HepG2 (cell line): ENCODE results near the gene FECH. TPM values are rescaled to one million over a fixed set of nuclear protein-coding genes. Genes with fewer than 3 reads are reported as not detected.

Experiments
- AKAP8 ChIP-seq: sonication (generic); formaldehyde crosslinking; IDR thresholded peaks from 2 replicates; pipeline ENCODE4 v1.5.1; 2020; ENCODE audit warnings: mild to moderate bottlenecking, missing genetic modification reagents
- FOSL2 ChIP-seq: sonication (generic); formaldehyde crosslinking; IDR thresholded peaks from 2 replicates; pipeline ENCODE4 v1.4.0; 2020; ENCODE audit warnings: missing genetic modification reagents
- HNRNPL ChIP-seq: fragments of 200-400 bp; formaldehyde crosslinking; IDR thresholded peaks from 2 replicates; pipeline ENCODE4 v1.6.1; 2017; ENCODE audit warnings: mild to moderate bottlenecking, low read depth, low read length
- KLF11 ChIP-seq: IDR thresholded peaks from 2 replicates; pipeline ENCODE4 v1.6.1; 2016; ENCODE audit warnings: missing compliant biosample characterization
- MBNL3 ChIP-seq: fragments of 250-450 bp; sonication (Bioruptor Pico); conservative IDR thresholded peaks from 2 replicates; pipeline ENCODE4 v1.8.0; 2022; ENCODE audit warnings: mild to moderate bottlenecking, inconsistent platforms
- MXD4 ChIP-seq: IDR thresholded peaks from 2 replicates; pipeline ENCODE4 v1.6.1; 2016; ENCODE audit warnings: mild to moderate bottlenecking, missing biosample characterization, missing genetic modification reagents
- MZF1 ChIP-seq: sonication (generic); formaldehyde crosslinking; IDR thresholded peaks from 2 replicates; pipeline ENCODE4 v1.8.1; 2023; ENCODE audit warnings: mild to moderate bottlenecking, missing genetic modification reagents, borderline replicate concordance
- NCOA1 ChIP-seq: sonication (generic); formaldehyde crosslinking; IDR thresholded peaks from 2 replicates; pipeline ENCODE4 v1.9.0; 2021; ENCODE audit warnings: missing genetic modification reagents
- RARA ChIP-seq: IDR thresholded peaks from 2 replicates; pipeline ENCODE4 v1.6.1; 2016; ENCODE audit warnings: missing genetic modification reagents, missing compliant biosample characterization
- RFX1 ChIP-seq: fragments of 450-650 bp; IDR thresholded peaks from 2 replicates; pipeline ENCODE4 v1.6.1; 2017
- SIN3A ChIP-seq: IDR thresholded peaks from 2 replicates; pipeline ENCODE4 v1.6.1; 2011; ENCODE audit warnings: low read depth, mild to moderate bottlenecking, control low read depth, low read length, borderline replicate concordance
- SMARCE1 ChIP-seq: fragments of 450-650 bp; IDR thresholded peaks from 2 replicates; pipeline ENCODE4 v1.6.1; 2017; ENCODE audit warnings: borderline replicate concordance
- SRSF1 ChIP-seq: fragments of 200-400 bp; formaldehyde crosslinking; optimal IDR thresholded peaks from 2 replicates; pipeline ENCODE3; 2017; ENCODE audit warnings: mild to moderate bottlenecking, low read depth, low read length, moderate library complexity
- TARDBP ChIP-seq: sonication (generic); formaldehyde crosslinking; IDR thresholded peaks from 2 replicates; pipeline ENCODE4 v1.8.0; 2022; ENCODE audit warnings: mild to moderate bottlenecking, missing genetic modification reagents
- XRCC5 ChIP-seq: fragments of 200-400 bp; formaldehyde crosslinking; optimal IDR thresholded peaks from 2 replicates; pipeline ENCODE3; 2017; ENCODE audit warnings: mild to moderate bottlenecking, low read length
- YY1 ChIP-seq: IDR thresholded peaks from 2 replicates; pipeline ENCODE4 v1.6.1; 2011; ENCODE audit warnings: low read length, low read depth, moderate library complexity, mild to moderate bottlenecking; ENCODE audit not compliant: insufficient read depth, insufficient replicate concordance
- ZNF101 ChIP-seq: sonication (generic); formaldehyde crosslinking; IDR thresholded peaks from 2 replicates; pipeline ENCODE4 v1.4.0; 2020; ENCODE audit warnings: mild to moderate bottlenecking, low read depth, missing genetic modification reagents, borderline replicate concordance
- ZNF121 ChIP-seq: sonication (generic); formaldehyde crosslinking; IDR thresholded peaks from 2 replicates; pipeline ENCODE4 v1.5.0; 2020; ENCODE audit warnings: mild to moderate bottlenecking, missing genetic modification reagents
- ZNF235 ChIP-seq: sonication (generic); formaldehyde crosslinking; IDR thresholded peaks from 2 replicates; pipeline ENCODE4 v1.8.1; 2023; ENCODE audit warnings: mild to moderate bottlenecking, missing genetic modification reagents, borderline replicate concordance
- ZNF350 ChIP-seq: sonication (generic); formaldehyde crosslinking; IDR thresholded peaks from 2 replicates; pipeline ENCODE4 v1.4.0; 2020; ENCODE audit warnings: mild to moderate bottlenecking, low read depth, missing genetic modification reagents, borderline replicate concordance
- ZNF615 ChIP-seq: sonication (generic); formaldehyde crosslinking; IDR thresholded peaks from 2 replicates; pipeline ENCODE4 v1.5.0; 2020; ENCODE audit warnings: mild to moderate bottlenecking, missing genetic modification reagents, borderline replicate concordance
- ZNF749 ChIP-seq: sonication (generic); formaldehyde crosslinking; IDR thresholded peaks from 2 replicates; pipeline ENCODE4 v1.8.0; 2022; ENCODE audit warnings: mild to moderate bottlenecking, missing genetic modification reagents, moderate library complexity, borderline replicate concordance
- ZNF781 ChIP-seq: sonication (generic); formaldehyde crosslinking; IDR thresholded peaks from 2 replicates; pipeline ENCODE4 v1.5.1; 2020; ENCODE audit warnings: borderline replicate concordance, mild to moderate bottlenecking, missing genetic modification reagents; ENCODE audit errors: not compliant biosample characterization
- polyA plus RNA-seq, 8 experiments: library from polyadenylated mRNA; depleted of rRNA in 3 of 8; stranded (reverse) in 7 of 8; unstranded in 1 of 8; fragments of >200 nt; fragmentation: Illumina TruSeq in 4 of 8; extraction: Trizol in 4 of 8; gene quantifications; 2 replicates each; pipeline versions ENCODE4 v1.2.1 to v1.2.3, GENCODE V29; 2011 to 2016; ENCODE audit warnings: low read depth in 4 of 8, missing spikeins in 1 of 8, mixed read lengths in 1 of 8; ENCODE audit not compliant: insufficient read depth in 1 of 8
- total RNA-seq, 5 experiments: library from RNA; depleted of rRNA; stranded (reverse); fragments of >200 nt; fragmentation: Illumina TruSeq; extraction: Trizol; gene quantifications; 2 replicates each; pipeline ENCODE4 v1.2.3, GENCODE V29; 2016; ENCODE audit warnings: low read depth in 1 of 5
- TF ChIP-seq, protein P1 (sequence below): fragments of 450-650 bp; IDR thresholded peaks from 2 replicates; pipeline ENCODE4 v1.6.1; 2016
- TF ChIP-seq, protein P2 (sequence below): sonication (generic); formaldehyde crosslinking; IDR thresholded peaks from 2 replicates; pipeline ENCODE4 v1.5.0; 2020; ENCODE audit warnings: missing genetic modification reagents, mild to moderate bottlenecking, borderline replicate concordance
- TF ChIP-seq, protein P3 (sequence below): sonication (generic); formaldehyde crosslinking; IDR thresholded peaks from 2 replicates; pipeline ENCODE4 v1.4.0; 2020; ENCODE audit warnings: mild to moderate bottlenecking, missing genetic modification reagents

The FECH gene
- total and polyA plus RNA-seq, 2 of the 13 experiments (the other 11 are each of a cell fraction or from before 2014, with no cell fraction given), result 14.7 to 21.9 TPM

DNA sequence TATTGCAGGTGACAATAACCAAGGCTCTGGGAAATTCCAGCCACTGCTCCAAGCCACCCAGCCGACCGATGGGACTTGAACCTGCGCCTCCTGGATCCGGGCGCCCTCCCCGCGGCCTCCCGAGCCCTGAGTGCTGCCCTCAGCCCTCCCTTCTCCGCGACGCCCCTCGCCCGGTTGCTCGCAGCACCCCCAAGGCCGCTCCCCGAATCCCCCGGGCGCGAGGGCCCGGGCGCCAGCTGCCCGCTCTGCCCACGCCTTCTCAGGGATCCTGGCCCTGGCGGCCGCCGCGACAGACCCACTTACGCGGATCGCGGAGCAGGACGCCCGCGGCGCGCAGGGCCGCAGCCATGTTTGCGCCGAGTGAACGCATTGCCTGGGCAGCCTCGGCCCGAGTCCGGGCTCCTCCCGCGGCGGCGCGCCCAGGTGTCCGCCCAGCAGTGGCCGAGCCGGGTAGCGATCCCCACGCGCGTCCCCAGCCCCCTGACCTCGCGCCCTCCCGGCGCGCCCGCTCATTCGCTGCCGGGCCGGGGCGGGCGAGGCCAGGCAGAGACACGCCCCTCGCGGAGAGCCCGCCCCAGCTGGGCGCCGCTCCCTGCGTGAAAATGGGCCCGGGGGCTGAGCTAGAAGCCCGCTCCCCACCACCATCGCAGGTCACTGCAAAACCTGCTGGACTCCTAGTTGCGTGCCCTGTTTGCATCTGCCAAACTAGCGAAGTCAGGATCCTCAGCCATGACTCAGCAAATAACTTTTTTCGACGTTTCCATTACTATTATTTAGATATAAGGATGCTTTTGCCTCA, at the start of gene FECH (continued):
- TF ChIP-seq MZF1 (CRISPR knock-in tag), result no peak
- TF ChIP-seq ZNF235 (CRISPR knock-in tag), result no peak
- TF ChIP-seq, protein P1, sequence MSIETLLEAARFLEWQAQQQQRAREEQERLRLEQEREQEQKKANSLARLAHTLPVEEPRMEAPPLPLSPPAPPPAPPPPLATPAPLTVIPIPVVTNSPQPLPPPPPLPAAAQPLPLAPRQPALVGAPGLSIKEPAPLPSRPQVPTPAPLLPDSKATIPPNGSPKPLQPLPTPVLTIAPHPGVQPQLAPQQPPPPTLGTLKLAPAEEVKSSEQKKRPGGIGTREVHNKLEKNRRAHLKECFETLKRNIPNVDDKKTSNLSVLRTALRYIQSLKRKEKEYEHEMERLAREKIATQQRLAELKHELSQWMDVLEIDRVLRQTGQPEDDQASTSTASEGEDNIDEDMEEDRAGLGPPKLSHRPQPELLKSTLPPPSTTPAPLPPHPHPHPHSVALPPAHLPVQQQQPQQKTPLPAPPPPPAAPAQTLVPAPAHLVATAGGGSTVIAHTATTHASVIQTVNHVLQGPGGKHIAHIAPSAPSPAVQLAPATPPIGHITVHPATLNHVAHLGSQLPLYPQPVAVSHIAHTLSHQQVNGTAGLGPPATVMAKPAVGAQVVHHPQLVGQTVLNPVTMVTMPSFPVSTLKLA, result no peak
- 0 out of 2 replicates have a peak, but pooled peaks have one; percentile 81 for TF ChIP-seq AKAP8 (CRISPR knock-in tag)
- no peak for TF ChIP-seq KLF11 (CRISPR knock-in tag)
- TF ChIP-seq NCOA1 (CRISPR knock-in tag), result no peak
- no peak for TF ChIP-seq SRSF1
- TF ChIP-seq ZNF350 (CRISPR knock-in tag), result no peak
- no peak for TF ChIP-seq SMARCE1
- TF ChIP-seq XRCC5, result no peak
- no peak for TF ChIP-seq HNRNPL
- TF ChIP-seq FOSL2 (CRISPR knock-in tag), result no peak
- TF ChIP-seq, protein P2, sequence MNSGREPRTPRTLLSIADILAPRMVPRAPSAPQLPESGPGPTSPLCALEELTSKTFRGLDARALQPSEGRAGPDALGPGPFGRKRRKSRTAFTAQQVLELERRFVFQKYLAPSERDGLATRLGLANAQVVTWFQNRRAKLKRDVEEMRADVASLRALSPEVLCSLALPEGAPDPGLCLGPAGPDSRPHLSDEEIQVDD (CRISPR knock-in tag), result no peak
- TF ChIP-seq ZNF101 (CRISPR knock-in tag), result no peak
- TF ChIP-seq ZNF781 (CRISPR knock-in tag), result no peak
- TF ChIP-seq ZNF749, result no peak
- no peak for TF ChIP-seq ZNF121 (CRISPR knock-in tag)
- TF ChIP-seq ZNF615, result no peak
- TF ChIP-seq RFX1, result no peak
- no peak for TF ChIP-seq RARA
- peak; percentile 89 for TF ChIP-seq YY1
- TF ChIP-seq, protein P3, sequence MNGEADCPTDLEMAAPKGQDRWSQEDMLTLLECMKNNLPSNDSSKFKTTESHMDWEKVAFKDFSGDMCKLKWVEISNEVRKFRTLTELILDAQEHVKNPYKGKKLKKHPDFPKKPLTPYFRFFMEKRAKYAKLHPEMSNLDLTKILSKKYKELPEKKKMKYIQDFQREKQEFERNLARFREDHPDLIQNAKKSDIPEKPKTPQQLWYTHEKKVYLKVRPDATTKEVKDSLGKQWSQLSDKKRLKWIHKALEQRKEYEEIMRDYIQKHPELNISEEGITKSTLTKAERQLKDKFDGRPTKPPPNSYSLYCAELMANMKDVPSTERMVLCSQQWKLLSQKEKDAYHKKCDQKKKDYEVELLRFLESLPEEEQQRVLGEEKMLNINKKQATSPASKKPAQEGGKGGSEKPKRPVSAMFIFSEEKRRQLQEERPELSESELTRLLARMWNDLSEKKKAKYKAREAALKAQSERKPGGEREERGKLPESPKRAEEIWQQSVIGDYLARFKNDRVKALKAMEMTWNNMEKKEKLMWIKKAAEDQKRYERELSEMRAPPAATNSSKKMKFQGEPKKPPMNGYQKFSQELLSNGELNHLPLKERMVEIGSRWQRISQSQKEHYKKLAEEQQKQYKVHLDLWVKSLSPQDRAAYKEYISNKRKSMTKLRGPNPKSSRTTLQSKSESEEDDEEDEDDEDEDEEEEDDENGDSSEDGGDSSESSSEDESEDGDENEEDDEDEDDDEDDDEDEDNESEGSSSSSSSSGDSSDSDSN (CRISPR knock-in tag), result peak; percentile 82; the same call in 1 of the 2 replicates
- TF ChIP-seq SIN3A, result 0 out of 2 replicates have a peak, but pooled peaks have one; percentile 60
- peak; percentile 65 for TF ChIP-seq MXD4 (CRISPR knock-in tag)
- TF ChIP-seq MBNL3, result no peak
- no peak for TF ChIP-seq TARDBP
